Loucy (cell line): ENCODE data around the gene FKBP1A.
A peak's percentile ranks its signal among the peaks of the same experiment; 100 is the strongest.
"Not testable (repeated sequence)": the region's sequence is repeated elsewhere in the genome, so short reads cannot be mapped to it uniquely, and the experiment has no call there.

Source experiments
- H2AFZ ChIP-seq: fragments of 200-600 bp; sonication (generic); 2 replicates; pipeline ENCODE4 v1.6.0; 2016; ENCODE audit warnings: antibody characterized with exemption, mild to moderate bottlenecking, low read length, moderate library complexity
- H3F3A ChIP-seq: fragments of 200-600 bp; 2 replicates; pipeline ENCODE4 v1.6.0; 2016; ENCODE audit warnings: antibody characterized with exemption, low read depth, mild to moderate bottlenecking
- H3K27me3 ChIP-seq: fragments of 200-600 bp; sonication (generic); 2 replicates; pipeline ENCODE4 v1.6.1; 2014; ENCODE audit warnings: low read length, mild to moderate bottlenecking; ENCODE audit not compliant: insufficient read depth, poor library complexity, severe bottlenecking
- H3K36me3 ChIP-seq: fragments of 200-600 bp; sonication (generic); 2 replicates; pipeline ENCODE4 v1.6.1; 2016; ENCODE audit warnings: low read length; ENCODE audit not compliant: insufficient read depth
- H3K4me1 ChIP-seq: fragments of 200-600 bp; sonication (generic); 2 replicates; pipeline ENCODE4 v1.5.1; 2014; ENCODE audit warnings: low read length, mild to moderate bottlenecking; ENCODE audit not compliant: insufficient read depth, poor library complexity, severe bottlenecking
- H3K4me2 ChIP-seq: fragments of 200-600 bp; sonication (generic); 2 replicates; pipeline ENCODE4 v1.6.0; 2014; ENCODE audit warnings: antibody characterized with exemption, low read length, low read depth, mild to moderate bottlenecking; ENCODE audit not compliant: poor library complexity, severe bottlenecking
- H3K4me3 ChIP-seq: fragments of 200-600 bp; sonication (generic); 2 replicates; pipeline ENCODE4 v1.5.1; 2014; ENCODE audit warnings: low read length, mild to moderate bottlenecking, mixed read lengths; ENCODE audit not compliant: poor library complexity, severe bottlenecking
- H3K79me2 ChIP-seq: fragments of 200-600 bp; sonication (generic); 2 replicates; pipeline ENCODE4 v1.6.1; 2014; ENCODE audit warnings: low read length; ENCODE audit not compliant: insufficient read depth
- H3K9ac ChIP-seq: fragments of 200-600 bp; sonication (generic); 2 replicates; pipeline ENCODE4 v1.6.0; 2014; ENCODE audit warnings: mild to moderate bottlenecking, low read depth, low read length, moderate library complexity; ENCODE audit not compliant: poor library complexity, severe bottlenecking
- H3K9me2 ChIP-seq: fragments of 200-600 bp; sonication (generic); replicated peaks from 2 replicates; pipeline ENCODE4 v1.6.1; 2016; ENCODE audit warnings: low read depth, low read length, mixed read lengths
- H3K9me3 ChIP-seq: fragments of 200-600 bp; sonication (generic); 2 replicates; pipeline ENCODE4 v1.6.1; 2014; ENCODE audit warnings: mild to moderate bottlenecking, antibody characterized with exemption, low read length, low read depth; ENCODE audit not compliant: insufficient read depth
- H4K20me1 ChIP-seq: fragments of 200-600 bp; sonication (generic); 2 replicates; pipeline ENCODE4 v1.6.0; 2014; ENCODE audit warnings: antibody characterized with exemption, low read length, mild to moderate bottlenecking; ENCODE audit not compliant: insufficient read depth, poor library complexity, severe bottlenecking
- CTCF ChIP-seq: fragments of 200-600 bp; sonication (generic); conservative IDR thresholded peaks from 2 replicates; pipeline ENCODE4 v1.5.1; 2014; ENCODE audit warnings: mild to moderate bottlenecking, antibody characterized with exemption, low read length
- EZH2phosphoT487 ChIP-seq: fragments of 200-600 bp; IDR thresholded peaks from 2 replicates; pipeline ENCODE4 v1.6.1; 2018; ENCODE audit warnings: antibody characterized with exemption, mild to moderate bottlenecking, moderate library complexity, borderline replicate concordance

The FKBP1A gene

GRCh38 chr20:1345756-1346093, 47.1 kb downstream of the FKBP1A start:
- TF ChIP-seq CTCF = no peak
- TF ChIP-seq EZH2phosphoT487 = no peak
- Histone ChIP-seq H3K79me2 (no peaks in the 10 kb centered on the region), H3K27me3 (no peaks in the 10 kb centered on the region), H3K9me3 (peaks cover 8% of the 10 kb centered on the region; the same call in 1 of the 2 replicates), H2AFZ (no peak overlapping the region), H3F3A (no peaks in the 10 kb centered on the region), H3K36me3 (no peaks in the 10 kb centered on the region), H3K4me3 (no peak overlapping the region), H3K9me2 (no peaks in the 10 kb centered on the region), H4K20me1 (no peaks in the 10 kb centered on the region), H3K4me1 (peaks cover 15% of the 10 kb centered on the region), H3K9ac (no peak overlapping the region), H3K4me2 (no peak overlapping the region)

GRCh38 chr20:1345030-1345755, 47.7 kb downstream of the FKBP1A start:
- Histone ChIP-seq H2AFZ (no peak overlapping the region), H3K36me3 (no peaks in the 10 kb centered on the region), H3K9me2 (no peaks in the 10 kb centered on the region), H3K27me3 (no peaks in the 10 kb centered on the region), H3K4me3 (no peak overlapping the region), H3K4me1 (peaks cover 15% of the 10 kb centered on the region), H3K9me3 (peaks cover 8% of the 10 kb centered on the region; the same call in 1 of the 2 replicates), H4K20me1 (no peaks in the 10 kb centered on the region), H3K79me2 (no peaks in the 10 kb centered on the region), H3F3A (no peaks in the 10 kb centered on the region), H3K9ac (no peak overlapping the region), H3K4me2 (no peak overlapping the region)
- TF ChIP-seq CTCF = no peak
- no peak for TF ChIP-seq EZH2phosphoT487

DNA sequence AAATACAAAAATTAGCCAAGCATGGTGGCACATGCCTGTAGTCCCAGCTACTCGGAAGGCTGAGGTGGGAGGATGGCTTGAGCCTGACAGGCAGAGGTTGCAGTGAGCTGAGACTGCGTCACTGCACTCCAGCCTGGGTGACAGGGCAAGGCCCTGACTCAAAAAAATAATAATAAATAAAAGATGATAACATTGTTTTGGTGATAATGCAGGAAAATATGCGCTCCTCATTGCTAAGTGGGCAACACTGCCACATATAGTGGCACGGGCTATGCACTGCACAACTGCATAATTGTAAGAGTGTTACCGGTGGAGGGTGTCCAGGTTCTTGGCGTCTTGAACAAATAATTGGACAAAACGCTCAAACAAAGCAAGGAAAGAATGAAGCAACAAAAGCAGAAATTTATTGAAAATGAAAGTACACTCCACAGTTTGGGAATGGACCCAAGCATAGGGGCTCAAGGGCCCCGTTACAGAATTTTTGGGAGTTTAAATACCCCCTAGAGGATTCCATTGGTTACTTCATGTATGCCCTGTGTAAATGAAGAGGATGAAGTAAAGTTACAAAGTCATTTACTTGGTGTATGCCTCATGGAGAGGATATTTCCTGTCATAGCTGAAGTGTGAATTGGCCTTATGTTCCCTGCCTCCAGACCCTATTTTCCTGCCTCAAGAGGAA, 49.3 kb downstream of the FKBP1A start:
- H3K27me3 ChIP-seq, H2AFZ ChIP-seq, H3K36me3 ChIP-seq, H3K4me2 ChIP-seq, H3K79me2 ChIP-seq, H3K9ac ChIP-seq, H3K9me2 ChIP-seq, H4K20me1 ChIP-seq, H3K9me3 ChIP-seq, H3F3A ChIP-seq, H3K4me3 ChIP-seq: not testable (repeated sequence)
- peaks cover 15% of the 10 kb centered on the region for H3K4me1 ChIP-seq
- TF ChIP-seq CTCF = 0 out of 2 replicates have a peak, but pooled peaks have one; percentile 10
